Smooth muscle cell (in vitro differentiated cells): Measurements from ENCODE around the gene ABCG4. TPM values are rescaled to one million over a fixed set of nuclear protein-coding genes. Genes with fewer than 3 reads are reported as not detected.

Experiments
- DNase-seq: peaks from one replicate; lab custom pipeline; 2025; ENCODE audit not compliant: unreplicated experiment; lab: John Stamatoyannopoulos, UW
- H2AFZ ChIP-seq: fragments of 200-600 bp; sonication (generic); 2 replicates; pipeline ENCODE4 v1.6.0; 2016; ENCODE audit warnings: antibody characterized with exemption, low read depth, mild to moderate bottlenecking
- H3F3A ChIP-seq: fragments of 200-600 bp; sonication (generic); 2 replicates; pipeline ENCODE4 v1.6.0; 2017; ENCODE audit warnings: antibody characterized with exemption, low read depth
- H3K27ac ChIP-seq: fragments of 200-600 bp; sonication (generic); 2 replicates; pipeline ENCODE4 v1.5.1; 2016; ENCODE audit warnings: low read depth, mild to moderate bottlenecking
- H3K27me3 ChIP-seq: fragments of 200-600 bp; sonication (generic); 2 replicates; pipeline ENCODE4 v1.6.1; 2016; ENCODE audit warnings: low read depth, mild to moderate bottlenecking
- H3K36me3 ChIP-seq: fragments of 200-600 bp; sonication (generic); 2 replicates; pipeline ENCODE4 v1.5.1; 2016; ENCODE audit warnings: low read depth
- H3K4me1 ChIP-seq: fragments of 200-600 bp; sonication (generic); 2 replicates; pipeline ENCODE4 v1.5.1; 2016; ENCODE audit warnings: low read depth
- H3K4me2 ChIP-seq: fragments of 200-600 bp; sonication (generic); 2 replicates; pipeline ENCODE4 v1.6.0; 2016; ENCODE audit warnings: mild to moderate bottlenecking
- H3K4me3 ChIP-seq: fragments of 200-600 bp; sonication (generic); 2 replicates; pipeline ENCODE4 v1.5.1; 2016; ENCODE audit warnings: mild to moderate bottlenecking
- H3K79me2 ChIP-seq: fragments of 200-600 bp; sonication (generic); 2 replicates; pipeline ENCODE4 v1.6.0; 2016; ENCODE audit warnings: low read depth, mild to moderate bottlenecking
- H3K9ac ChIP-seq: fragments of 200-600 bp; sonication (generic); 2 replicates; pipeline ENCODE4 v1.6.0; 2016; ENCODE audit warnings: low read depth
- H3K9me3 ChIP-seq: fragments of 200-600 bp; sonication (generic); replicated peaks from 2 replicates; pipeline ENCODE4 v1.5.1; 2016; ENCODE audit warnings: low read depth
- H4K20me1 ChIP-seq: fragments of 200-600 bp; sonication (generic); 2 replicates; pipeline ENCODE4 v1.6.0; 2016; ENCODE audit warnings: low read depth
- WGBS: methylation state at CpG from one replicate; pipeline ENCODE4 v1.1.7; 2016; ENCODE audit warnings: low lambda C conversion rate; 5-methylcytosine and 5-hydroxymethylcytosine counted together
- polyA plus RNA-seq: library from polyadenylated mRNA; unstranded; fragments of >200 nt; fragmentation: Nextera tagmentation; extraction: Ambion mirVana; gene quantifications from 2 replicates; pipeline ENCODE4 v1.2.1, GENCODE V29; 2016
- total RNA-seq: library from RNA; depleted of rRNA; stranded (reverse); fragments of >200 nt; gene quantifications from 2 replicates; pipeline ENCODE4 v1.2.3, GENCODE V29; 2014
- TF ChIP-seq, protein P1 (sequence below): fragments of 200-600 bp; sonication (generic); IDR thresholded peaks from 2 replicates; pipeline ENCODE4 v1.5.1; 2017; ENCODE audit warnings: borderline replicate concordance, mild to moderate bottlenecking, antibody characterized with exemption; ENCODE audit not compliant: insufficient read depth, poor library complexity, severe bottlenecking

The ABCG4 gene
- total and polyA plus RNA-seq, 2 experiments from 2014 or later = 0.85 to 2.1 TPM

DNA sequence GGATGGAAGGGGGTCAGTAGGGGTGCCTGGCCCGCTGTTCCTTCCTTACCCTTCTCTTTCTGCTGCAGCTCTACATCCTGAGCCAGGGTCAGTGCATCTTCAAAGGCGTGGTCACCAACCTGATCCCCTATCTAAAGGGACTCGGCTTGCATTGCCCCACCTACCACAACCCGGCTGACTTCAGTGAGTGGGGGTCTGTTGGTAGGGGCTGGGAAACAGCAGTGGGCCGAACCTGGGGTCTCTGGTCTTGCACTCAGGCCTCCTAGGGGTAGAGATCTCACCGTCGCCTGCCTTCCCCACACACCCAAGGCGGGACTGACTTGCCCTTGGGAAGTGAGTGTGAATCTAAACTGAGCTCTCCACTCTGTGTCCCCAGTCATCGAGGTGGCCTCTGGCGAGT lies 7.6 kb downstream of the ABCG4 start:
- Histone ChIP-seq H2AFZ (no peak overlapping the region), H3K4me1 (no peaks in the 10 kb centered on the region), H3F3A (no peaks in the 10 kb centered on the region), H3K9me3 (no peaks in the 10 kb centered on the region), H3K27ac (no peak overlapping the region), H4K20me1 (no peaks in the 10 kb centered on the region), H3K36me3 (no peaks in the 10 kb centered on the region), H3K4me3 (no peak overlapping the region), H3K4me2 (no peak overlapping the region), H3K79me2 (no peaks in the 10 kb centered on the region), H3K9ac (no peak overlapping the region), H3K27me3 (no peaks in the 10 kb centered on the region)
- TF ChIP-seq, protein P1, sequence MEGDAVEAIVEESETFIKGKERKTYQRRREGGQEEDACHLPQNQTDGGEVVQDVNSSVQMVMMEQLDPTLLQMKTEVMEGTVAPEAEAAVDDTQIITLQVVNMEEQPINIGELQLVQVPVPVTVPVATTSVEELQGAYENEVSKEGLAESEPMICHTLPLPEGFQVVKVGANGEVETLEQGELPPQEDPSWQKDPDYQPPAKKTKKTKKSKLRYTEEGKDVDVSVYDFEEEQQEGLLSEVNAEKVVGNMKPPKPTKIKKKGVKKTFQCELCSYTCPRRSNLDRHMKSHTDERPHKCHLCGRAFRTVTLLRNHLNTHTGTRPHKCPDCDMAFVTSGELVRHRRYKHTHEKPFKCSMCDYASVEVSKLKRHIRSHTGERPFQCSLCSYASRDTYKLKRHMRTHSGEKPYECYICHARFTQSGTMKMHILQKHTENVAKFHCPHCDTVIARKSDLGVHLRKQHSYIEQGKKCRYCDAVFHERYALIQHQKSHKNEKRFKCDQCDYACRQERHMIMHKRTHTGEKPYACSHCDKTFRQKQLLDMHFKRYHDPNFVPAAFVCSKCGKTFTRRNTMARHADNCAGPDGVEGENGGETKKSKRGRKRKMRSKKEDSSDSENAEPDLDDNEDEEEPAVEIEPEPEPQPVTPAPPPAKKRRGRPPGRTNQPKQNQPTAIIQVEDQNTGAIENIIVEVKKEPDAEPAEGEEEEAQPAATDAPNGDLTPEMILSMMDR = no peak
- WGBS = 89% methylated on average over 10 of the region's 10 CpGs
- DNase-seq = no peak

DNA sequence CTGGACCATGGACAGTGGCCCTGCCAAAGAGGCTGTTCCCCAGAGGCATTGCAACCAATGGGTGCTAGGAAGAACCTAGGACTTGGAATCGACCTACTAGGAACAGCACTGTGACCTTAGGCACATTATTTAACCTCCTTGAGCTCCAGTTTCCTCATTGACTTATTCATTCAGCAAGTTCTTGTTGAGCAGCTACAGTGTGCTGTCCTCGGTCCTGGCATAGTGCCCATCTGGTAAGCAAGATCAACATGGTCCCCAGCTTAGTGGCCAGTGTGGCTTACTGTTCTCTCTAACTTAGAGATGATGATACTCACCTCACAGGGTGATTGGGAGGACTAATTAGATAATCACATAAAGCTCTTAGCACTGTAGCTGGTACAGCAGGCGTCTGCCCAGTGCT lies 8.2 kb downstream of the ABCG4 start:
- Histone ChIP-seq H3K36me3 (no peaks in the 10 kb centered on the region), H3K79me2 (no peaks in the 10 kb centered on the region), H2AFZ (no peak overlapping the region), H3K27me3 (no peaks in the 10 kb centered on the region), H3F3A (no peaks in the 10 kb centered on the region), H4K20me1 (no peaks in the 10 kb centered on the region), H3K4me1 (no peaks in the 10 kb centered on the region), H3K4me3 (no peak overlapping the region), H3K4me2 (no peak overlapping the region), H3K9me3 (no peaks in the 10 kb centered on the region), H3K9ac (no peak overlapping the region), H3K27ac (no peak overlapping the region)
- no peak for DNase-seq
- TF ChIP-seq, protein P1 = no peak
- 66% methylated on average over 3 of the region's 3 CpGs for WGBS

GRCh38 chr11:119158467-119158866 lies 9.6 kb downstream of the ABCG4 start:
- DNase-seq = no peak
- H3K79me2 ChIP-seq = no peaks in the 10 kb centered on the region
- no peaks in the 10 kb centered on the region for H3K4me1 ChIP-seq
- no peak overlapping the region for H3K9ac ChIP-seq
- no peak overlapping the region for H3K4me3 ChIP-seq
- H3K27me3 ChIP-seq = no peaks in the 10 kb centered on the region
- H3K36me3 ChIP-seq = no peaks in the 10 kb centered on the region
- no peaks in the 10 kb centered on the region for H3K9me3 ChIP-seq
- TF ChIP-seq, protein P1 = no peak
- H3F3A ChIP-seq = no peaks in the 10 kb centered on the region
- H4K20me1 ChIP-seq = no peaks in the 10 kb centered on the region
- H3K4me2 ChIP-seq = no peak overlapping the region
- 95% methylated on average over 13 of the region's 13 CpGs for WGBS
- H2AFZ ChIP-seq = no peak overlapping the region
- H3K27ac ChIP-seq = no peak overlapping the region

DNA sequence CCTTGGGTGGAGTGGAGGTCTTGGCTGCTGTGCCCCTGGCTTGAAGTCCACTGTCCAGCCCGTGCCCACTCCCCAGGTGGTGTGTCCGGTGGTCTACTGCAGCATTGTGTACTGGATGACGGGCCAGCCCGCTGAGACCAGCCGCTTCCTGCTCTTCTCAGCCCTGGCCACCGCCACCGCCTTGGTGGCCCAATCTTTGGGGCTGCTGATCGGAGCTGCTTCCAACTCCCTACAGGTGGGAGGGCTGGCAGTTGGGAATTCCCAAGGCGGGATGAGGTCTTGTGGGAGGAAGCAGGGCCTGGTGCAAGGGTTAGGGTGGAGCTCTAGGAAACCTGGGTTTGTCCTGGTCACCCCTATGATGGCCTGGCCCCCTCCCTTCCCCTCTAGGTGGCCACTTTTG lies 11.3 kb downstream of the ABCG4 start:
- Histone ChIP-seq H3F3A (no peaks in the 10 kb centered on the region), H3K27me3 (no peaks in the 10 kb centered on the region), H3K4me1 (no peaks in the 10 kb centered on the region), H4K20me1 (no peaks in the 10 kb centered on the region), H3K36me3 (no peaks in the 10 kb centered on the region), H3K27ac (no peak overlapping the region), H3K4me2 (no peak overlapping the region), H3K4me3 (no peak overlapping the region), H2AFZ (no peak overlapping the region), H3K9ac (no peak overlapping the region), H3K79me2 (no peaks in the 10 kb centered on the region), H3K9me3 (no peaks in the 10 kb centered on the region)
- WGBS = 93% methylated on average over 9 of the region's 9 CpGs
- TF ChIP-seq, protein P1 = no peak
- no peak for DNase-seq
